IgD-negative memory B cell (primary cell): ENCODE data around the gene USP27X. TPM values are rescaled to one million over a fixed set of nuclear protein-coding genes. Genes with fewer than 3 reads are reported as not detected.

Experiments
- H3K27ac Mint-ChIP-seq, 3 donors: one replicate each; pipeline ENCODE4 v1.8.0; 2020 to 2022; ENCODE audit warnings: mild to moderate bottlenecking in 3 of 3, mixed read lengths in 3 of 3, moderate library complexity in 1 of 3
- H3K27me3 Mint-ChIP-seq: one replicate; pipeline ENCODE4 v1.8.0; 2021; ENCODE audit warnings: mixed read lengths
- H3K36me3 Mint-ChIP-seq: one replicate; pipeline ENCODE4 v1.8.0; 2020; ENCODE audit warnings: mild to moderate bottlenecking, mixed read lengths
- H3K4me1 Mint-ChIP-seq, 3 donors: one replicate each; pipeline ENCODE4 v1.8.0; 2020 to 2022; ENCODE audit warnings: mixed read lengths in 3 of 3, mild to moderate bottlenecking in 1 of 3
- H3K4me3 Mint-ChIP-seq, 4 donors: one replicate each; pipeline ENCODE4 v1.8.0; 2020 to 2022; ENCODE audit warnings: mild to moderate bottlenecking in 4 of 4, mixed read lengths in 4 of 4, moderate library complexity in 3 of 4
- H3K9me3 Mint-ChIP-seq, 3 donors: one replicate each; pipeline ENCODE4 v1.8.0; 2020 to 2021; ENCODE audit warnings: mixed read lengths in 3 of 3, mild to moderate bottlenecking in 1 of 3
- polyA plus RNA-seq: library from polyadenylated mRNA; unstranded; fragments of 300-500 nt; fragmentation: Illumina TruSeq; gene quantifications from one replicate; pipeline ENCODE4 v1.2.3, GENCODE V29; 2021

USP27X gene
- 0.23 TPM for polyA plus RNA-seq

- Mint-ChIP-seq H3K27ac (peak within 1 kb of the TSS; percentile 63 to 88 (median 85)), H3K9me3 (no peaks in the 10 kb centered on the region), H3K27me3 (peaks cover 8% of the 10 kb centered on the region), H3K4me1 (peaks cover 6 to 20% (median 11%) of the 10 kb centered on the region in 3 donors), H3K36me3 (no peaks in the 10 kb centered on the region), H3K4me3 (peak within 1 kb of the TSS; percentile 81 to 89 (median 86))
Observed at GRCh38 chrX:49878834-49879655, at the start of gene USP27X. Gene USP27X, plus strand, starts transcription at chrX:49879484. Its CDS starts 824 bp downstream, at chrX:49880308.

GRCh38 chrX:49838374-49838773 lies 40.9 kb upstream of the USP27X start:
- Mint-ChIP-seq H3K4me3 (no peak overlapping the region), H3K27ac (no peak overlapping the region), H3K36me3 (no peaks in the 10 kb centered on the region), H3K27me3 (peaks cover 6% of the 10 kb centered on the region), H3K9me3 (no peaks in the 10 kb centered on the region), H3K4me1 (no peaks in the 10 kb centered on the region)

GRCh38 chrX:49840679-49841078 lies 38.6 kb upstream of the USP27X start:
- Mint-ChIP-seq H3K27me3 (peaks cover 4% of the 10 kb centered on the region), H3K4me1 (no peaks in the 10 kb centered on the region), H3K4me3 (no peak overlapping the region), H3K27ac (no peak overlapping the region), H3K9me3 (no peaks in the 10 kb centered on the region), H3K36me3 (no peaks in the 10 kb centered on the region)

GRCh38 chrX:49842621-49843020 lies 36.7 kb upstream of the USP27X start:
- Mint-ChIP-seq H3K4me1 (no peaks in the 10 kb centered on the region), H3K9me3 (no peaks in the 10 kb centered on the region), H3K27me3 (peaks cover 10% of the 10 kb centered on the region), H3K36me3 (no peaks in the 10 kb centered on the region), H3K4me3 (peak overlapping the region in 1 of 4 donors; percentile 34), H3K27ac (no peak overlapping the region)

- Mint-ChIP-seq H3K4me1 (peaks cover 0 to 2% (median under 1%) of the 10 kb centered on the region in 3 donors), H3K27me3 (peaks cover 16% of the 10 kb centered on the region), H3K27ac (no peak overlapping the region), H3K4me3 (no peak overlapping the region), H3K9me3 (no peaks in the 10 kb centered on the region), H3K36me3 (no peaks in the 10 kb centered on the region)
Observed at GRCh38 chrX:49844611-49845010, 34.7 kb upstream of the USP27X start.

- Mint-ChIP-seq H3K9me3 (no peaks in the 10 kb centered on the region), H3K4me3 (no peak overlapping the region), H3K27me3 (peaks cover 18% of the 10 kb centered on the region), H3K27ac (no peak overlapping the region), H3K4me1 (peaks cover 0 to 7% (median 4%) of the 10 kb centered on the region in 3 donors), H3K36me3 (no peaks in the 10 kb centered on the region)
Observed at GRCh38 chrX:49845701-49846403, 33.4 kb upstream of the USP27X start.

- no peak overlapping the region for H3K4me3 Mint-ChIP-seq
- H3K36me3 Mint-ChIP-seq = no peaks in the 10 kb centered on the region
- H3K27me3 Mint-ChIP-seq = peaks cover 18% of the 10 kb centered on the region
- H3K27ac Mint-ChIP-seq = no peak overlapping the region
- peaks cover 0 to 7% (median 4%) of the 10 kb centered on the region in 3 donors for H3K4me1 Mint-ChIP-seq
- no peaks in the 10 kb centered on the region for H3K9me3 Mint-ChIP-seq
Observed at GRCh38 chrX:49846522-49846921, 32.8 kb upstream of the USP27X start.

- Mint-ChIP-seq H3K4me1 (peaks cover 0 to 7% (median 4%) of the 10 kb centered on the region in 3 donors), H3K9me3 (no peaks in the 10 kb centered on the region), H3K36me3 (no peaks in the 10 kb centered on the region), H3K27ac (no peak overlapping the region), H3K27me3 (peaks cover 18% of the 10 kb centered on the region), H3K4me3 (no peak overlapping the region)
Observed at GRCh38 chrX:49848275-49848674, 31.0 kb upstream of the USP27X start.

GRCh38 chrX:49850028-49850427 lies 29.3 kb upstream of the USP27X start:
- Mint-ChIP-seq H3K9me3 (peaks cover 0 to 1% (median 0%) of the 10 kb centered on the region in 3 donors), H3K27me3 (peaks cover 18% of the 10 kb centered on the region), H3K27ac (no peak overlapping the region), H3K4me3 (no peak overlapping the region), H3K4me1 (peaks cover 0 to 7% (median 4%) of the 10 kb centered on the region in 3 donors), H3K36me3 (no peaks in the 10 kb centered on the region)

GRCh38 chrX:49853661-49854060 lies 25.6 kb upstream of the USP27X start:
- Mint-ChIP-seq H3K4me3 (no peak overlapping the region), H3K9me3 (peaks cover 0 to 2% (median 0%) of the 10 kb centered on the region in 3 donors), H3K27ac (no peak overlapping the region), H3K4me1 (peaks cover 0 to 7% (median 4%) of the 10 kb centered on the region in 3 donors), H3K36me3 (no peaks in the 10 kb centered on the region), H3K27me3 (peaks cover 6% of the 10 kb centered on the region)

GRCh38 chrX:49856819-49857218 lies 22.5 kb upstream of the USP27X start:
- H3K4me3 Mint-ChIP-seq = no peak overlapping the region

GRCh38 chrX:49858341-49858740 lies 20.9 kb upstream of the USP27X start:
- Mint-ChIP-seq H3K4me3 (no peak overlapping the region), H3K27me3 (peaks cover 2% of the 10 kb centered on the region), H3K27ac (no peak overlapping the region), H3K36me3 (no peaks in the 10 kb centered on the region), H3K9me3 (peaks cover 0 to 2% (median 2%) of the 10 kb centered on the region in 3 donors), H3K4me1 (no peaks in the 10 kb centered on the region)

More at GRCh38 chrX:49856819-49857218, 22.5 kb upstream of the USP27X start:
- Mint-ChIP-seq H3K27me3 (no peaks in the 10 kb centered on the region), H3K4me1 (no peaks in the 10 kb centered on the region), H3K36me3 (no peaks in the 10 kb centered on the region), H3K9me3 (peaks cover 0 to 2% (median 2%) of the 10 kb centered on the region in 3 donors), H3K27ac (no peak overlapping the region)

GRCh38 chrX:49859491-49859890 lies 19.8 kb upstream of the USP27X start:
- H3K27me3 Mint-ChIP-seq = peaks cover 2% of the 10 kb centered on the region
- no peaks in the 10 kb centered on the region for H3K36me3 Mint-ChIP-seq
- H3K4me3 Mint-ChIP-seq = no peak overlapping the region
- peaks cover 0 to 2% (median 2%) of the 10 kb centered on the region in 3 donors for H3K9me3 Mint-ChIP-seq
- H3K27ac Mint-ChIP-seq = no peak overlapping the region
- no peaks in the 10 kb centered on the region for H3K4me1 Mint-ChIP-seq

GRCh38 chrX:49860867-49861535 lies 18.3 kb upstream of the USP27X start:
- H3K4me3 Mint-ChIP-seq = no peak overlapping the region
- no peak overlapping the region for H3K27ac Mint-ChIP-seq
- H3K9me3 Mint-ChIP-seq = peaks cover 0 to 2% (median 0%) of the 10 kb centered on the region in 3 donors
- H3K4me1 Mint-ChIP-seq = no peaks in the 10 kb centered on the region
- H3K36me3 Mint-ChIP-seq = no peaks in the 10 kb centered on the region
- H3K27me3 Mint-ChIP-seq = peaks cover 4% of the 10 kb centered on the region

- Mint-ChIP-seq H3K27me3 (peaks cover 4% of the 10 kb centered on the region), H3K27ac (no peak overlapping the region), H3K9me3 (peaks cover 0 to 2% (median 0%) of the 10 kb centered on the region in 3 donors), H3K4me3 (no peak overlapping the region), H3K36me3 (no peaks in the 10 kb centered on the region), H3K4me1 (no peaks in the 10 kb centered on the region)
Observed at GRCh38 chrX:49862093-49862492, 17.2 kb upstream of the USP27X start.
